ENCODE results near the gene ETV3. TPM values are rescaled to one million over a fixed set of nuclear protein-coding genes. Genes with fewer than 3 reads are reported as not detected.

Gene ETV3
- total RNA-seq, 1 experiment from 2014 or later = 25.8 TPM

- BruUV-seq (replicated peaks) = no TSS peak
- no peak overlapping the region for H3K27ac Mint-ChIP-seq (ENCODE audit: unreplicated experiment)
- Histone ChIP-seq H3K27me3 (replicated peaks; ENCODE audit: control insufficient read depth, insufficient read depth, low read length) (no peaks in the 10 kb centered on the region; the same call in 1 of the 2 replicates), H3K4me1 (no peaks in the 10 kb centered on the region), H3K36me3 (ENCODE audit: control insufficient read depth, insufficient read depth, low read length) (no peaks in the 10 kb centered on the region), H3K4me3 (ENCODE audit: low read depth, low read length) (no peak overlapping the region), H3K9me3 (no peaks in the 10 kb centered on the region)
- no peaks in the 10 kb centered on the region for H3K9me3 Mint-ChIP-seq (ENCODE audit: unreplicated experiment)
- DNase-seq = no peak
- intact Hi-C loops (cut with micrococcal nuclease; ENCODE audit: unreplicated experiment) = no loop called here
- peaks cover 10% of the 10 kb centered on the region for H3K27me3 Mint-ChIP-seq (ENCODE audit: insufficient read depth, unreplicated experiment)
- peaks cover 7% of the 10 kb centered on the region for H3K4me1 Mint-ChIP-seq (ENCODE audit: low read depth, unreplicated experiment)
- H3K36me3 Mint-ChIP-seq (ENCODE audit: insufficient read depth, unreplicated experiment) = no peaks in the 10 kb centered on the region
- TF ChIP-seq CTCF (IDR thresholded peaks at IDR 0.05; ENCODE audit: insufficient read depth in 1 of 2, low read depth in 1 of 2, low read length in 1 of 2, severe bottlenecking in 1 of 2, unreplicated experiment in 1 of 2) = no peak
- ChIA-PET CTCF (interaction anchor here (2.5 kb wide), 1 partner anchor 15 kb away, joined by 11 read pairs; no protein-coding TSS in a partner anchor), POLR2A (no interaction called here)
- H3K4me3 Mint-ChIP-seq (ENCODE audit: unreplicated experiment) = no peak overlapping the region
Observed at GRCh38 chr1:157104598-157105293, 33.4 kb downstream of the ETV3 start.

DNA sequence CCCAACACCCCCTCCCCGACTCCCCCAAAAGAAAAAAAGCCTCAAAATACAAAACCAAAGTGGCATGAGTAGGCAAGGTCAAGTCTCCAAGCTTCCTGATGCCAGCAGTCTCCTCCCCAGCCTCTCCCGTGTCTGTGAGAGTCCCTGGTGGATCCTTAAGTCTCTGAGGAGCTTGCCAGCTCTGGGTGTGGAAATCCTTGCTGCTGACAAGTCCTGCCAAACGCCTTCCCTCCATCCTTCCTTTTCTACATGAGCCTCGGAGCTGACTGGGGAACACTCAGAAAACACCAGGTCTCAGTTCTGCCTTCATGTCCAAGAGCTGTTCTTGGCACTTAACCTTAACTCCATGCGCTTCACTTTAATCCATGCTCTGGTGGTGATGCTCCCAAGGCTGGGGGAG, 34.9 kb downstream of the ETV3 start:
- DNase-seq = no peak
- H3K27me3 ChIP-seq (replicated peaks; ENCODE audit: control insufficient read depth, insufficient read depth, low read length) = no peaks in the 10 kb centered on the region; the same call in 1 of the 2 replicates
- Mint-ChIP-seq H3K9me3 (ENCODE audit: unreplicated experiment) (no peaks in the 10 kb centered on the region), H3K4me1 (ENCODE audit: low read depth, unreplicated experiment) (peaks cover 7% of the 10 kb centered on the region), H3K4me3 (ENCODE audit: unreplicated experiment) (no peak overlapping the region), H3K36me3 (ENCODE audit: insufficient read depth, unreplicated experiment) (no peaks in the 10 kb centered on the region), H3K27ac (ENCODE audit: unreplicated experiment) (no peak overlapping the region), H3K27me3 (ENCODE audit: insufficient read depth, unreplicated experiment) (peaks cover 10% of the 10 kb centered on the region)
- no peaks in the 10 kb centered on the region for H3K9me3 ChIP-seq
- no peaks in the 10 kb centered on the region for H3K4me1 ChIP-seq
- H3K4me3 ChIP-seq (ENCODE audit: low read depth, low read length) = no peak overlapping the region
- TF ChIP-seq CTCF (IDR thresholded peaks at IDR 0.05; ENCODE audit: insufficient read depth in 1 of 2, low read depth in 1 of 2, low read length in 1 of 2, severe bottlenecking in 1 of 2, unreplicated experiment in 1 of 2) = no peak
- BruUV-seq (replicated peaks) = no TSS peak
- ChIA-PET CTCF (interaction anchor here (2.5 kb wide), 1 partner anchor 14 kb away, joined by 11 read pairs; no protein-coding TSS in a partner anchor), POLR2A (no interaction called here)
- no peaks in the 10 kb centered on the region for H3K36me3 ChIP-seq (ENCODE audit: control insufficient read depth, insufficient read depth, low read length)
- intact Hi-C loops (cut with micrococcal nuclease; ENCODE audit: unreplicated experiment) = no loop called here

GRCh38 chr1:157101149-157101548, 37.0 kb downstream of the ETV3 start:
- H3K9me3 ChIP-seq = no peaks in the 10 kb centered on the region
- no peak for DNase-seq
- BruUV-seq (replicated peaks) = no TSS peak
- intact Hi-C loops (cut with micrococcal nuclease; ENCODE audit: unreplicated experiment) = no loop called here
- ChIA-PET CTCF (no interaction called here), POLR2A (no interaction called here)
- Mint-ChIP-seq H3K27me3 (ENCODE audit: insufficient read depth, unreplicated experiment) (peaks cover 10% of the 10 kb centered on the region), H3K36me3 (ENCODE audit: insufficient read depth, unreplicated experiment) (peaks cover 5% of the 10 kb centered on the region), H3K4me3 (ENCODE audit: unreplicated experiment) (no peak overlapping the region), H3K27ac (ENCODE audit: unreplicated experiment) (no peak overlapping the region), H3K9me3 (ENCODE audit: unreplicated experiment) (no peaks in the 10 kb centered on the region), H3K4me1 (ENCODE audit: low read depth, unreplicated experiment) (peaks cover 7% of the 10 kb centered on the region)
- H3K4me1 ChIP-seq = no peaks in the 10 kb centered on the region
- H3K27me3 ChIP-seq (replicated peaks; ENCODE audit: control insufficient read depth, insufficient read depth, low read length) = no peaks in the 10 kb centered on the region; the same call in 1 of the 2 replicates
- TF ChIP-seq CTCF (IDR thresholded peaks at IDR 0.05; ENCODE audit: insufficient read depth in 1 of 2, low read depth in 1 of 2, low read length in 1 of 2, severe bottlenecking in 1 of 2, unreplicated experiment in 1 of 2) = no peak
- H3K4me3 ChIP-seq (ENCODE audit: low read depth, low read length) = no peak overlapping the region
- no peaks in the 10 kb centered on the region for H3K36me3 ChIP-seq (ENCODE audit: control insufficient read depth, insufficient read depth, low read length)

Data from Caco-2 (cell line).